ENCODE results near the gene BICRA. TPM values are rescaled to one million over a fixed set of nuclear protein-coding genes. Genes with fewer than 3 reads are reported as not detected.

BICRA gene
- total RNA-seq, 1 experiment from 2014 or later: 29.3 TPM

GRCh38 chr19:47644743-47645482 lies 36.0 kb downstream of the BICRA start:
- Histone ChIP-seq H2AK5ac (ENCODE audit: insufficient read length, low read length) (no peak overlapping the region), H3K9me3 (ENCODE audit: control insufficient read depth, low read depth, low read length) (peaks cover 4% of the 10 kb centered on the region), H3K27me3 (ENCODE audit: insufficient read depth, low read length) (no peaks in the 10 kb centered on the region), H3K18ac (ENCODE audit: insufficient read length, low read depth, low read length) (no peak overlapping the region), H2BK12ac (ENCODE audit: insufficient read length, low read depth, low read length) (no peak overlapping the region), H3K4me1 (ENCODE audit: insufficient read depth, low read length) (peaks cover 6% of the 10 kb centered on the region; the same call in 1 of the 2 replicates), H3T11ph (ENCODE audit: low read length) (no peak overlapping the region), H4K8ac (replicated peaks; ENCODE audit: insufficient read length, low read depth, low read length) (no peak overlapping the region), H3K27ac (ENCODE audit: insufficient read length, low read depth, low read length) (no peak overlapping the region), H3K14ac (ENCODE audit: insufficient read depth, low read length) (no peak overlapping the region), H2BK20ac (ENCODE audit: low read depth, low read length, poor library complexity, severe bottlenecking) (no peak overlapping the region), H4K5ac (ENCODE audit: insufficient read length, low read depth, low read length) (no peak overlapping the region), H3K4ac (ENCODE audit: low read depth, low read length) (no peak overlapping the region), H3K9ac (ENCODE audit: extremely low read depth, insufficient read length, low read length) (peak overlapping the region; percentile 26), H3K56ac (ENCODE audit: insufficient read length, low read depth, low read length) (no peak overlapping the region), H2BK120ac (ENCODE audit: low read depth, low read length, poor library complexity, severe bottlenecking) (no peak overlapping the region), H2BK5ac (ENCODE audit: insufficient read length, low read length) (no peak overlapping the region), H2BK15ac (ENCODE audit: low read depth, low read length) (no peak overlapping the region), H3K79me2 (ENCODE audit: insufficient read depth, low read length) (peaks cover 14% of the 10 kb centered on the region; the same call in 1 of the 2 replicates), H4K20me1 (ENCODE audit: control insufficient read depth, insufficient read depth, insufficient read length) (no peaks in the 10 kb centered on the region), H3K4me2 (ENCODE audit: insufficient read depth, insufficient read length, low read length) (no peak overlapping the region), H3K23ac (ENCODE audit: insufficient read length, low read depth, low read length) (no peak overlapping the region), H2AFZ (ENCODE audit: low read length) (no peak overlapping the region), H4K91ac (ENCODE audit: insufficient read length, low read depth, low read length) (no peak overlapping the region), H3K23me2 (ENCODE audit: insufficient read length, low read depth, low read length, poor library complexity, severe bottlenecking) (no peaks in the 10 kb centered on the region), H3K79me1 (ENCODE audit: insufficient read depth, low read depth, low read length, poor library complexity, severe bottlenecking) (peaks cover 10% of the 10 kb centered on the region)
- no peak overlapping the region for H3K4me3 Mint-ChIP-seq
- peaks cover 23 to 40% (median 32%) of the 10 kb centered on the region in 3 experiments for H3K36me3 Mint-ChIP-seq (ENCODE audit: insufficient read depth in 1 of 3, low read depth in 3 of 3)
- H3K9me3 Mint-ChIP-seq: peaks cover 6 to 10% of the 10 kb centered on the region in 2 experiments; a peak in 4 of 5 replicates
- no peak for DNase-seq
- no peak for TF ChIP-seq CTCF (conservative IDR thresholded peaks at IDR 0.05)
- H3K4me1 Mint-ChIP-seq: peaks cover 13 to 18% of the 10 kb centered on the region in 2 experiments
- H3K27ac Mint-ChIP-seq: peak overlapping the region; percentile 48 to 76 (median 60); a peak in 4 of 7 replicates
- no CpG with 5 or more reads among the region's 18 CpGs for WGBS (ENCODE audit: extremely low coverage, insufficient read length, low lambda C conversion rate)
- H3K27me3 Mint-ChIP-seq (ENCODE audit: low read depth): no peaks in the 10 kb centered on the region

All from H9 (cell line).